H9 (cell line): Measurements from ENCODE around the gene LBH. TPM values are rescaled to one million over a fixed set of nuclear protein-coding genes. Genes with fewer than 3 reads are reported as not detected.

Experiments
- DNase-seq: peaks from one replicate; pipeline ENCODE4 v3.0.0-alpha.2; 2017
- H2AFZ ChIP-seq: one replicate; pipeline ENCODE4 v1.6.1; 2013; ENCODE audit warnings: mild to moderate bottlenecking, low read length, control low read depth, moderate library complexity
- H2AK5ac ChIP-seq: 2 replicates; pipeline ENCODE4 v1.6.1; 2013; ENCODE audit warnings: low read length, control low read depth, mixed read lengths; ENCODE audit not compliant: insufficient read length
- H2BK120ac ChIP-seq: one replicate; pipeline ENCODE4 v1.6.1; 2013; ENCODE audit warnings: low read depth, mild to moderate bottlenecking, low read length, control low read depth, inconsistent platforms; ENCODE audit not compliant: poor library complexity, severe bottlenecking
- H2BK12ac ChIP-seq: 2 replicates; pipeline ENCODE4 v1.6.1; 2013; ENCODE audit warnings: low read length, control low read depth, mixed read lengths, low read depth; ENCODE audit not compliant: insufficient read length
- H2BK15ac ChIP-seq: 2 replicates; pipeline ENCODE4 v1.6.1; 2013; ENCODE audit warnings: low read depth, low read length, control low read depth
- H2BK20ac ChIP-seq: one replicate; pipeline ENCODE4 v1.6.1; 2013; ENCODE audit warnings: low read depth, mild to moderate bottlenecking, low read length, control low read depth, inconsistent platforms; ENCODE audit not compliant: poor library complexity, severe bottlenecking
- H2BK5ac ChIP-seq: 2 replicates; pipeline ENCODE4 v1.6.1; 2013; ENCODE audit warnings: low read length, control low read depth, mixed read lengths; ENCODE audit not compliant: insufficient read length
- H3K14ac ChIP-seq: 2 replicates; pipeline ENCODE4 v1.6.1; 2013; ENCODE audit warnings: low read length, control low read depth; ENCODE audit not compliant: insufficient read depth
- H3K18ac ChIP-seq: 2 replicates; pipeline ENCODE4 v1.6.1; 2013; ENCODE audit warnings: low read depth, mild to moderate bottlenecking, mixed read lengths, low read length, control low read depth; ENCODE audit not compliant: insufficient read length
- H3K23ac ChIP-seq: 2 replicates; pipeline ENCODE4 v1.6.1; 2013; ENCODE audit warnings: low read length, control low read depth, mixed read lengths, low read depth; ENCODE audit not compliant: insufficient read length
- H3K23me2 ChIP-seq: 2 replicates; pipeline ENCODE4 v1.6.1; 2013; ENCODE audit warnings: low read depth, mild to moderate bottlenecking, mixed read lengths, low read length, control low read depth; ENCODE audit not compliant: insufficient read length, poor library complexity, severe bottlenecking
- H3K27ac ChIP-seq: 2 replicates; pipeline ENCODE4 v1.5.1; 2013; ENCODE audit warnings: low read length, control low read depth, mixed read lengths, low read depth; ENCODE audit not compliant: insufficient read length
- H3K27me3 ChIP-seq: 2 replicates; pipeline ENCODE4 v1.6.1; 2013; ENCODE audit warnings: low read length, control low read depth, inconsistent platforms; ENCODE audit not compliant: insufficient read depth
- H3K4ac ChIP-seq: 2 replicates; pipeline ENCODE4 v1.6.1; 2013; ENCODE audit warnings: low read depth, mild to moderate bottlenecking, control low read depth, inconsistent platforms, low read length, moderate library complexity
- H3K4me1 ChIP-seq: 2 replicates; pipeline ENCODE4 v1.6.1; 2013; ENCODE audit warnings: low read length, control low read depth, inconsistent platforms; ENCODE audit not compliant: insufficient read depth
- H3K4me2 ChIP-seq: 2 replicates; pipeline ENCODE4 v1.6.1; 2013; ENCODE audit warnings: low read length, control low read depth, mixed read lengths; ENCODE audit not compliant: insufficient read length, insufficient read depth
- H3K56ac ChIP-seq: 2 replicates; pipeline ENCODE4 v1.6.1; 2013; ENCODE audit warnings: low read depth, mild to moderate bottlenecking, mixed read lengths, low read length, control low read depth; ENCODE audit not compliant: insufficient read length
- H3K79me1 ChIP-seq: 2 replicates; pipeline ENCODE4 v1.6.1; 2013; ENCODE audit warnings: low read depth, mild to moderate bottlenecking, moderate library complexity, low read length, control low read depth, inconsistent platforms; ENCODE audit not compliant: insufficient read depth, poor library complexity, severe bottlenecking
- H3K79me2 ChIP-seq: 2 replicates; pipeline ENCODE4 v1.6.1; 2013; ENCODE audit warnings: low read length, control low read depth, inconsistent platforms; ENCODE audit not compliant: insufficient read depth
- H3K9ac ChIP-seq: 2 replicates; pipeline ENCODE4 v1.6.1; 2013; ENCODE audit warnings: low read length, control low read depth, mixed read lengths; ENCODE audit not compliant: insufficient read length; ENCODE audit errors: extremely low read depth
- H3K9me3 ChIP-seq: one replicate; pipeline ENCODE4 v1.6.1; 2013; ENCODE audit warnings: low read depth, low read length, inconsistent platforms; ENCODE audit not compliant: control insufficient read depth
- H3T11ph ChIP-seq: one replicate; pipeline ENCODE4 v1.6.1; 2013; ENCODE audit warnings: mild to moderate bottlenecking, low read length, control low read depth, inconsistent platforms
- H4K20me1 ChIP-seq: one replicate; pipeline ENCODE4 v1.6.1; 2013; ENCODE audit not compliant: control insufficient read depth, insufficient read length, insufficient read depth
- H4K5ac ChIP-seq: 2 replicates; pipeline ENCODE4 v1.6.1; 2013; ENCODE audit warnings: low read depth, mild to moderate bottlenecking, mixed read lengths, low read length, control low read depth; ENCODE audit not compliant: insufficient read length
- H4K8ac ChIP-seq: replicated peaks from 2 replicates; pipeline ENCODE4 v1.6.1; 2013; ENCODE audit warnings: low read length, control low read depth, mixed read lengths, low read depth; ENCODE audit not compliant: insufficient read length
- H4K91ac ChIP-seq: 2 replicates; pipeline ENCODE4 v1.6.1; 2013; ENCODE audit warnings: low read depth, mild to moderate bottlenecking, moderate library complexity, mixed read lengths, low read length, control low read depth; ENCODE audit not compliant: insufficient read length
- H3K27ac Mint-ChIP-seq, 3 experiments: 2 replicates in 2 of 3; 3 replicates in 1 of 3; pipeline ENCODE4 v1.8.0; 2020 to 2021; ENCODE audit warnings: mixed read lengths in 3 of 3, mild to moderate bottlenecking in 1 of 3, moderate library complexity in 1 of 3
- H3K27me3 Mint-ChIP-seq: 2 replicates; pipeline ENCODE4 v1.8.0; 2021; ENCODE audit warnings: low read depth, mild to moderate bottlenecking, moderate library complexity, mixed read lengths
- H3K36me3 Mint-ChIP-seq, 3 experiments: 2 replicates in 2 of 3; 3 replicates in 1 of 3; pipeline ENCODE4 v1.8.0; 2020 to 2021; ENCODE audit warnings: low read depth in 3 of 3, mixed read lengths in 3 of 3; ENCODE audit not compliant: insufficient read depth in 1 of 3
- H3K4me1 Mint-ChIP-seq, 2 experiments: 2 replicates each; pipeline ENCODE4 v1.8.0; 2020; ENCODE audit warnings: mixed read lengths in 2 of 2
- H3K4me3 Mint-ChIP-seq, 2 experiments: 2 replicates in 1 of 2; 3 replicates in 1 of 2; pipeline ENCODE4 v1.8.0; 2020 to 2021; ENCODE audit warnings: mild to moderate bottlenecking in 2 of 2, mixed read lengths in 2 of 2, moderate library complexity in 1 of 2
- H3K9me3 Mint-ChIP-seq, 2 experiments: 2 replicates in 1 of 2; 3 replicates in 1 of 2; pipeline ENCODE4 v1.8.0; 2020; ENCODE audit warnings: mild to moderate bottlenecking in 2 of 2, mixed read lengths in 2 of 2, moderate library complexity in 1 of 2
- CTCF ChIP-seq: fragments of 200-600 bp; sonication (generic); conservative IDR thresholded peaks from 3 replicates; pipeline ENCODE4 v1.8.0; 2021; ENCODE audit warnings: antibody characterized with exemption, mild to moderate bottlenecking
- WGBS: extraction: QIAGEN DNeasy Blood & Tissue Kit; methylation state at CpG from one replicate; pipeline ENCODE4 v1.1.7; 2013; ENCODE audit warnings: missing lambda C conversion rate, low lambda C conversion rate, mixed read lengths; ENCODE audit not compliant: insufficient read length; ENCODE audit errors: extremely low coverage; 5-methylcytosine and 5-hydroxymethylcytosine counted together
- total RNA-seq: library from RNA; stranded (reverse); gene quantifications from 2 replicates; pipeline ENCODE4 v1.2.1, GENCODE V29; 2021

Gene LBH
- total RNA-seq, 1 experiment from 2014 or later = 53.0 TPM

- WGBS = no CpG with 5 or more reads among the region's 2 CpGs
- H3T11ph ChIP-seq = no peak overlapping the region
- H3K56ac ChIP-seq = no peak overlapping the region
- no peak overlapping the region for H3K18ac ChIP-seq
- peaks cover 0 to 11% (median 4%) of the 10 kb centered on the region in 3 experiments; a peak in 4 of 7 replicates for H3K36me3 Mint-ChIP-seq
- H3K4me1 ChIP-seq = no peaks in the 10 kb centered on the region
- H3K9ac ChIP-seq = no peak overlapping the region
- H3K9me3 ChIP-seq = no peaks in the 10 kb centered on the region
- H3K4ac ChIP-seq = no peak overlapping the region
- no peaks in the 10 kb centered on the region for H3K79me2 ChIP-seq
- H2AK5ac ChIP-seq = no peak overlapping the region
- no peak overlapping the region for H2BK15ac ChIP-seq
- no peak overlapping the region for H4K5ac ChIP-seq
- H4K91ac ChIP-seq = no peak overlapping the region
- no peak overlapping the region for H3K4me3 Mint-ChIP-seq
- no peak overlapping the region for H2BK120ac ChIP-seq
- H2AFZ ChIP-seq = no peak overlapping the region
- H3K79me1 ChIP-seq = no peaks in the 10 kb centered on the region
- H3K27ac ChIP-seq = no peak overlapping the region
- H3K27me3 Mint-ChIP-seq = no peaks in the 10 kb centered on the region; the same call in 1 of the 2 replicates
- no peak overlapping the region for H2BK12ac ChIP-seq
- H4K20me1 ChIP-seq = no peaks in the 10 kb centered on the region
- no peak overlapping the region for H3K4me2 ChIP-seq
- H3K9me3 Mint-ChIP-seq = peaks cover 5 to 6% of the 10 kb centered on the region in 2 experiments; a peak in 3 of 5 replicates
- H4K8ac ChIP-seq = no peak overlapping the region
- no peak for DNase-seq
- TF ChIP-seq CTCF = no peak
- peaks cover 11 to 12% of the 10 kb centered on the region in 2 experiments for H3K4me1 Mint-ChIP-seq
- H3K23me2 ChIP-seq = no peaks in the 10 kb centered on the region
- H2BK20ac ChIP-seq = no peak overlapping the region
- no peak overlapping the region for H3K23ac ChIP-seq
- no peaks in the 10 kb centered on the region for H3K27me3 ChIP-seq
- H3K14ac ChIP-seq = no peak overlapping the region
- H3K27ac Mint-ChIP-seq = no peak overlapping the region
- H2BK5ac ChIP-seq = no peak overlapping the region
These were observed 43.0 kb upstream of the LBH start for GRCh38 chr2:30188292-30188691.
